ENCODE results near the gene PTP4A2. TPM values are rescaled to one million over a fixed set of nuclear protein-coding genes. Genes with fewer than 3 reads are reported as not detected.

The PTP4A2 gene
- total and polyA plus RNA-seq, 9 donors: 92.5 to 366 (median 246) TPM

- intact Hi-C loops (cut with DNase I): no loop called here
- H3K27me3 ChIP-seq: no peaks in the 10 kb centered on the region
- no peak overlapping the region for H3K4me3 ChIP-seq
- no peaks in the 10 kb centered on the region for H3K4me1 ChIP-seq (ENCODE audit: insufficient read depth)
- no peaks in the 10 kb centered on the region for H3K36me3 ChIP-seq
- H3K27ac ChIP-seq: no peak overlapping the region
- WGBS, 3 donors: 71 to 96% (median 72%) methylated on average over 4 of the region's 4 CpGs
- DNase-seq: no peak
- H3K9me3 ChIP-seq: no peaks in the 10 kb centered on the region
- TF ChIP-seq POLR2A (IDR thresholded peaks at IDR 0.05): no peak
- TF ChIP-seq EP300 (IDR thresholded peaks at IDR 0.05): no peak
- TF ChIP-seq CTCF (IDR thresholded peaks at IDR 0.05): no peak
Observed at GRCh38 chr1:31877544-31877943, 60.6 kb downstream of the PTP4A2 start.

GRCh38 chr1:31875636-31876236 is 62.4 kb downstream of the PTP4A2 start:
- no peaks in the 10 kb centered on the region for H3K4me1 ChIP-seq (ENCODE audit: insufficient read depth)
- H3K27me3 ChIP-seq: no peaks in the 10 kb centered on the region
- H3K27ac ChIP-seq: no peak overlapping the region
- H3K36me3 ChIP-seq: no peaks in the 10 kb centered on the region
- H3K4me3 ChIP-seq: no peak overlapping the region
- DNase-seq: no peak
- TF ChIP-seq POLR2A (IDR thresholded peaks at IDR 0.05): no peak
- intact Hi-C loops (cut with DNase I): no loop called here
- no peaks in the 10 kb centered on the region for H3K9me3 ChIP-seq
- WGBS, 3 donors: 89 to 92% (median 89%) methylated on average over 11 of the region's 11 CpGs

GRCh38 chr1:31874942-31875341 is 63.2 kb downstream of the PTP4A2 start:
- no peak overlapping the region for H3K4me3 ChIP-seq
- WGBS, 3 donors: 77 to 83% (median 78%) methylated on average over 3 of the region's 3 CpGs
- intact Hi-C loops (cut with DNase I): no loop called here

GRCh38 chr1:31872658-31873636 is 65.2 kb downstream of the PTP4A2 start:
- DNase-seq: no peak
- Histone ChIP-seq H3K36me3 (no peaks in the 10 kb centered on the region), H3K4me1 (ENCODE audit: insufficient read depth) (no peaks in the 10 kb centered on the region), H3K9me3 (no peaks in the 10 kb centered on the region), H3K27ac (no peak overlapping the region), H3K4me3 (no peak overlapping the region), H3K27me3 (no peaks in the 10 kb centered on the region)
- WGBS, 3 donors: 82 to 84% (median 82%) methylated on average over 7 of the region's 7 CpGs
- intact Hi-C loops (cut with DNase I): no loop called here
- TF ChIP-seq CTCF (IDR thresholded peaks at IDR 0.05): no peak
- TF ChIP-seq EP300 (IDR thresholded peaks at IDR 0.05): no peak

More at GRCh38 chr1:31874942-31875341, 63.2 kb downstream of the PTP4A2 start:
- Histone ChIP-seq H3K27me3 (no peaks in the 10 kb centered on the region), H3K36me3 (no peaks in the 10 kb centered on the region), H3K4me1 (ENCODE audit: insufficient read depth) (no peaks in the 10 kb centered on the region), H3K27ac (no peak overlapping the region), H3K9me3 (no peaks in the 10 kb centered on the region)
- no peak for DNase-seq
- TF ChIP-seq EP300 (IDR thresholded peaks at IDR 0.05) (no peak), POLR2A (IDR thresholded peaks at IDR 0.05) (no peak), CTCF (IDR thresholded peaks at IDR 0.05) (no peak)

GRCh38 chr1:31871703-31872102 is 66.5 kb downstream of the PTP4A2 start:
- H3K4me3 ChIP-seq: no peak overlapping the region

More at GRCh38 chr1:31871703-31872102, 66.5 kb downstream of the PTP4A2 start:
- TF ChIP-seq POLR2A (IDR thresholded peaks at IDR 0.05): no peak
- no peak for TF ChIP-seq CTCF (IDR thresholded peaks at IDR 0.05)
- no peak for TF ChIP-seq EP300 (IDR thresholded peaks at IDR 0.05)
- no peaks in the 10 kb centered on the region for H3K4me1 ChIP-seq (ENCODE audit: insufficient read depth)
- no peak overlapping the region for H3K27ac ChIP-seq
- no peaks in the 10 kb centered on the region for H3K9me3 ChIP-seq
- 78 to 86% (median 83%) methylated on average over 3 of the region's 3 CpGs for WGBS, 3 donors
- H3K27me3 ChIP-seq: no peaks in the 10 kb centered on the region
- intact Hi-C loops (cut with DNase I): no loop called here
- H3K36me3 ChIP-seq: no peaks in the 10 kb centered on the region
- no peak for DNase-seq
